WTC11 (cell line): ENCODE measurements around the gene MIPOL1. TPM values are rescaled to one million over a fixed set of nuclear protein-coding genes. Genes with fewer than 3 reads are reported as not detected.
"Not testable (repeated sequence)": the region's sequence is repeated elsewhere in the genome, so short reads cannot be mapped to it uniquely, and the experiment has no call there.

ENCODE experiments used
- ATAC-seq: fragments of 200-7000 bp; cut with Tn5 transposase; 2 replicates; pipeline ENCODE4 v1.10.0; 2021; ENCODE audit warnings: mild to moderate bottlenecking, moderate library complexity
- CTCF ChIA-PET: fragments of 300-600 bp; sonication (Branson Sonifier 250); formaldehyde crosslinking; loops from one replicate; lab custom pipeline; 2021; ENCODE audit warnings: antibody characterized with exemption; lab: Charles Lee
- POLR2A ChIA-PET: fragments of 350-600 bp; sonication (Branson Sonifier 250); formaldehyde crosslinking; loops from one replicate; lab custom pipeline; 2021; ENCODE audit warnings: antibody characterized with exemption; lab: Charles Lee
- DNase-seq: peaks from one replicate; pipeline ENCODE4 v3.0.0; 2021; ENCODE audit warnings: low spot score
- H3K27ac Mint-ChIP-seq: 2 replicates; pipeline ENCODE4 v1.8.0; 2021; ENCODE audit warnings: mixed read lengths
- H3K27me3 Mint-ChIP-seq: 2 replicates; pipeline ENCODE4 v1.8.0; 2021; ENCODE audit warnings: low read depth, mild to moderate bottlenecking, moderate library complexity, mixed read lengths
- H3K36me3 Mint-ChIP-seq: 2 replicates; pipeline ENCODE4 v1.8.0; 2021; ENCODE audit warnings: mixed read lengths
- H3K4me1 Mint-ChIP-seq: 2 replicates; pipeline ENCODE4 v1.8.0; 2022; ENCODE audit warnings: mixed read lengths
- H3K4me3 Mint-ChIP-seq: 2 replicates; pipeline ENCODE4 v1.8.0; 2021; ENCODE audit warnings: mild to moderate bottlenecking, moderate library complexity, mixed read lengths
- H3K9me3 Mint-ChIP-seq: 2 replicates; pipeline ENCODE4 v1.8.0; 2021; ENCODE audit warnings: mixed read lengths
- IRF2 ChIP-seq: sonication (generic); formaldehyde crosslinking; IDR thresholded peaks from 2 replicates; pipeline ENCODE4 v1.8.0; 2022; ENCODE audit warnings: low read depth, missing genetic modification reagents, borderline replicate concordance
- TEAD4 ChIP-seq: sonication (generic); formaldehyde crosslinking; IDR thresholded peaks from 2 replicates; pipeline ENCODE4 v1.8.0; 2022; ENCODE audit warnings: mild to moderate bottlenecking, missing genetic modification reagents
- total RNA-seq: library from RNA; stranded (reverse); gene quantifications from 3 replicates; pipeline ENCODE4 v1.2.3, GENCODE V29; 2021
- TF ChIP-seq, protein P1 (sequence below): fragments of 250-450 bp; sonication (Bioruptor Pico); IDR thresholded peaks from 2 replicates; pipeline ENCODE4 v1.9.0; 2021; ENCODE audit warnings: mild to moderate bottlenecking
- TF ChIP-seq, protein P2 (sequence below): sonication (generic); formaldehyde crosslinking; IDR thresholded peaks from 2 replicates; pipeline ENCODE4 v1.8.0; 2022; ENCODE audit warnings: mild to moderate bottlenecking, missing genetic modification reagents
- TF ChIP-seq, protein P3 (sequence below): fragments of 250-450 bp; sonication (Bioruptor Pico); IDR thresholded peaks from 2 replicates; pipeline ENCODE4 v1.9.0; 2021; ENCODE audit warnings: mild to moderate bottlenecking, borderline replicate concordance
- TF ChIP-seq, protein P4 (sequence below): fragments of 250-450 bp; sonication (Bioruptor Pico); IDR thresholded peaks from 2 replicates; pipeline ENCODE4 v1.9.0; 2021; ENCODE audit warnings: mild to moderate bottlenecking
- TF ChIP-seq, protein P5 (sequence below): sonication (generic); formaldehyde crosslinking; IDR thresholded peaks from 2 replicates; pipeline ENCODE4 v1.8.1; 2022; ENCODE audit warnings: mild to moderate bottlenecking, missing genetic modification reagents, moderate library complexity, borderline replicate concordance
- TF ChIP-seq, protein P6 (sequence below): fragments of 250-450 bp; sonication (Bioruptor Pico); conservative IDR thresholded peaks from 2 replicates; pipeline ENCODE4 v1.9.0; 2021; ENCODE audit warnings: mild to moderate bottlenecking
- TF ChIP-seq, protein P7 (sequence below): sonication (generic); formaldehyde crosslinking; IDR thresholded peaks from 2 replicates; pipeline ENCODE4 v1.8.1; 2023; ENCODE audit warnings: mild to moderate bottlenecking, missing genetic modification reagents
- TF ChIP-seq, protein P8 (sequence below): fragments of 200-600 bp; IDR thresholded peaks from 2 replicates; pipeline ENCODE4 v1.8.0; 2022; ENCODE audit warnings: antibody characterized with exemption

Gene MIPOL1
- total RNA-seq, 1 experiment from 2014 or later = 13.1 TPM

DNA sequence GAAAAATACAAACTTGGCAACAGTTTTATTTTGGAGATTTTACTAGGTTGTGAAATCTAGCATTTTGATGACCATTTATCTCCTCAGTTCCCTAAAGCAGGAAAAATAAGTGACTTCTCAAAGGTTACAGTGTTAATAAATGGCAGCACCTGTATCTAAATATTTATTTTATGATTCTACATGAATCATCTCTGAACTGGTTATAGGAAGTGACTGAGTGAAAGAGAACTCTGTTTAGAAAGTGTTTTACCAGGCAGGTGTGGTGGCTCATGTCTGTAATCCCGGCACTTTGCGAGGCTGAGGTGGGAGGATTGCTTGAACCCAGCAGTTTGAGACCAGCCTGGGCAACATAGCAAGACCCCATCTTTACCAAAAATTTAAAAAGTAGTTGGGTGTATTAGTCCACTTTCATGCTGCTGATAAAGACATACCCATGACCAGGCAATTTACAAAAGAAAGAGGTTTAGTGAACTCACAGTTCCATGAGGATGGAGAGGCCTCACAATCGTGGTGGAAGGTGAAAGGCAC is 26.3 kb downstream of the MIPOL1 start (continued):
- TF ChIP-seq, protein P1, sequence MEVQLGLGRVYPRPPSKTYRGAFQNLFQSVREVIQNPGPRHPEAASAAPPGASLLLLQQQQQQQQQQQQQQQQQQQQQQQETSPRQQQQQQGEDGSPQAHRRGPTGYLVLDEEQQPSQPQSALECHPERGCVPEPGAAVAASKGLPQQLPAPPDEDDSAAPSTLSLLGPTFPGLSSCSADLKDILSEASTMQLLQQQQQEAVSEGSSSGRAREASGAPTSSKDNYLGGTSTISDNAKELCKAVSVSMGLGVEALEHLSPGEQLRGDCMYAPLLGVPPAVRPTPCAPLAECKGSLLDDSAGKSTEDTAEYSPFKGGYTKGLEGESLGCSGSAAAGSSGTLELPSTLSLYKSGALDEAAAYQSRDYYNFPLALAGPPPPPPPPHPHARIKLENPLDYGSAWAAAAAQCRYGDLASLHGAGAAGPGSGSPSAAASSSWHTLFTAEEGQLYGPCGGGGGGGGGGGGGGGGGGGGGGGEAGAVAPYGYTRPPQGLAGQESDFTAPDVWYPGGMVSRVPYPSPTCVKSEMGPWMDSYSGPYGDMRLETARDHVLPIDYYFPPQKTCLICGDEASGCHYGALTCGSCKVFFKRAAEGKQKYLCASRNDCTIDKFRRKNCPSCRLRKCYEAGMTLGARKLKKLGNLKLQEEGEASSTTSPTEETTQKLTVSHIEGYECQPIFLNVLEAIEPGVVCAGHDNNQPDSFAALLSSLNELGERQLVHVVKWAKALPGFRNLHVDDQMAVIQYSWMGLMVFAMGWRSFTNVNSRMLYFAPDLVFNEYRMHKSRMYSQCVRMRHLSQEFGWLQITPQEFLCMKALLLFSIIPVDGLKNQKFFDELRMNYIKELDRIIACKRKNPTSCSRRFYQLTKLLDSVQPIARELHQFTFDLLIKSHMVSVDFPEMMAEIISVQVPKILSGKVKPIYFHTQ (CRISPR knock-in tag) = no peak
- TF ChIP-seq TEAD4 = no peak
- TF ChIP-seq, protein P2, sequence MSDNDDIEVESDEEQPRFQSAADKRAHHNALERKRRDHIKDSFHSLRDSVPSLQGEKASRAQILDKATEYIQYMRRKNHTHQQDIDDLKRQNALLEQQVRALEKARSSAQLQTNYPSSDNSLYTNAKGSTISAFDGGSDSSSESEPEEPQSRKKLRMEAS (CRISPR knock-in tag) = no peak
- TF ChIP-seq, protein P3, sequence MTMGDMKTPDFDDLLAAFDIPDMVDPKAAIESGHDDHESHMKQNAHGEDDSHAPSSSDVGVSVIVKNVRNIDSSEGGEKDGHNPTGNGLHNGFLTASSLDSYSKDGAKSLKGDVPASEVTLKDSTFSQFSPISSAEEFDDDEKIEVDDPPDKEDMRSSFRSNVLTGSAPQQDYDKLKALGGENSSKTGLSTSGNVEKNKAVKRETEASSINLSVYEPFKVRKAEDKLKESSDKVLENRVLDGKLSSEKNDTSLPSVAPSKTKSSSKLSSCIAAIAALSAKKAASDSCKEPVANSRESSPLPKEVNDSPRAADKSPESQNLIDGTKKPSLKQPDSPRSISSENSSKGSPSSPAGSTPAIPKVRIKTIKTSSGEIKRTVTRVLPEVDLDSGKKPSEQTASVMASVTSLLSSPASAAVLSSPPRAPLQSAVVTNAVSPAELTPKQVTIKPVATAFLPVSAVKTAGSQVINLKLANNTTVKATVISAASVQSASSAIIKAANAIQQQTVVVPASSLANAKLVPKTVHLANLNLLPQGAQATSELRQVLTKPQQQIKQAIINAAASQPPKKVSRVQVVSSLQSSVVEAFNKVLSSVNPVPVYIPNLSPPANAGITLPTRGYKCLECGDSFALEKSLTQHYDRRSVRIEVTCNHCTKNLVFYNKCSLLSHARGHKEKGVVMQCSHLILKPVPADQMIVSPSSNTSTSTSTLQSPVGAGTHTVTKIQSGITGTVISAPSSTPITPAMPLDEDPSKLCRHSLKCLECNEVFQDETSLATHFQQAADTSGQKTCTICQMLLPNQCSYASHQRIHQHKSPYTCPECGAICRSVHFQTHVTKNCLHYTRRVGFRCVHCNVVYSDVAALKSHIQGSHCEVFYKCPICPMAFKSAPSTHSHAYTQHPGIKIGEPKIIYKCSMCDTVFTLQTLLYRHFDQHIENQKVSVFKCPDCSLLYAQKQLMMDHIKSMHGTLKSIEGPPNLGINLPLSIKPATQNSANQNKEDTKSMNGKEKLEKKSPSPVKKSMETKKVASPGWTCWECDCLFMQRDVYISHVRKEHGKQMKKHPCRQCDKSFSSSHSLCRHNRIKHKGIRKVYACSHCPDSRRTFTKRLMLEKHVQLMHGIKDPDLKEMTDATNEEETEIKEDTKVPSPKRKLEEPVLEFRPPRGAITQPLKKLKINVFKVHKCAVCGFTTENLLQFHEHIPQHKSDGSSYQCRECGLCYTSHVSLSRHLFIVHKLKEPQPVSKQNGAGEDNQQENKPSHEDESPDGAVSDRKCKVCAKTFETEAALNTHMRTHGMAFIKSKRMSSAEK (CRISPR knock-in tag) = no peak
- no peak for TF ChIP-seq IRF2 (CRISPR knock-in tag)
- TF ChIP-seq, protein P4, sequence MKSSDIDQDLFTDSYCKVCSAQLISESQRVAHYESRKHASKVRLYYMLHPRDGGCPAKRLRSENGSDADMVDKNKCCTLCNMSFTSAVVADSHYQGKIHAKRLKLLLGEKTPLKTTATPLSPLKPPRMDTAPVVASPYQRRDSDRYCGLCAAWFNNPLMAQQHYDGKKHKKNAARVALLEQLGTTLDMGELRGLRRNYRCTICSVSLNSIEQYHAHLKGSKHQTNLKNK (CRISPR knock-in tag) = no peak
- TF ChIP-seq, protein P5, sequence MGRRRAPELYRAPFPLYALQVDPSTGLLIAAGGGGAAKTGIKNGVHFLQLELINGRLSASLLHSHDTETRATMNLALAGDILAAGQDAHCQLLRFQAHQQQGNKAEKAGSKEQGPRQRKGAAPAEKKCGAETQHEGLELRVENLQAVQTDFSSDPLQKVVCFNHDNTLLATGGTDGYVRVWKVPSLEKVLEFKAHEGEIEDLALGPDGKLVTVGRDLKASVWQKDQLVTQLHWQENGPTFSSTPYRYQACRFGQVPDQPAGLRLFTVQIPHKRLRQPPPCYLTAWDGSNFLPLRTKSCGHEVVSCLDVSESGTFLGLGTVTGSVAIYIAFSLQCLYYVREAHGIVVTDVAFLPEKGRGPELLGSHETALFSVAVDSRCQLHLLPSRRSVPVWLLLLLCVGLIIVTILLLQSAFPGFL (CRISPR knock-in tag) = no peak
- TF ChIP-seq, all 79 proteins: peak for 0

DNA sequence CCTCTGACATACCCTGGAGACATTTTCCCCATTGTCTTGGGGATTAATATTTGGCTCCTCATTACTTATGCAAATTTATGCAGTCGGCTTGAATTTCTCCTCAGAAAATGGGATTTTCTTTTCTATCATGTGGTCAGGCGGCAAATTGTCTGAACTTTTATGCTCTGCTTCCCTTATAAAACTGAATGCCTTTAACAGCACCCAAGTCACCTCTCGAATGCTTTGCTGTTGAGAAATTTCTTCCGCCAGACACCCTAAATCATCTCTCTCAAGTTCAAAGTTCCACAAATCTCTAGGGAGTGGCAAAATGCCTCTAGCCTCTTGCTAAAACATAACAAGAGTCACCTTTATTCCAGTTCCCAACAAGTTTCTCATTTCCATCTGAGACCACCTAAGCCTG is 27.9 kb downstream of the MIPOL1 start:
- POLR2A ChIA-PET, H3K27ac Mint-ChIP-seq, DNase-seq, H3K4me1 Mint-ChIP-seq, H3K4me3 Mint-ChIP-seq, CTCF ChIA-PET, ATAC-seq: not testable (repeated sequence)
- peaks cover 44% of the 10 kb centered on the region for H3K36me3 Mint-ChIP-seq
- H3K27me3 Mint-ChIP-seq = peaks cover 10% of the 10 kb centered on the region
- H3K9me3 Mint-ChIP-seq = peaks cover 48% of the 10 kb centered on the region

DNA sequence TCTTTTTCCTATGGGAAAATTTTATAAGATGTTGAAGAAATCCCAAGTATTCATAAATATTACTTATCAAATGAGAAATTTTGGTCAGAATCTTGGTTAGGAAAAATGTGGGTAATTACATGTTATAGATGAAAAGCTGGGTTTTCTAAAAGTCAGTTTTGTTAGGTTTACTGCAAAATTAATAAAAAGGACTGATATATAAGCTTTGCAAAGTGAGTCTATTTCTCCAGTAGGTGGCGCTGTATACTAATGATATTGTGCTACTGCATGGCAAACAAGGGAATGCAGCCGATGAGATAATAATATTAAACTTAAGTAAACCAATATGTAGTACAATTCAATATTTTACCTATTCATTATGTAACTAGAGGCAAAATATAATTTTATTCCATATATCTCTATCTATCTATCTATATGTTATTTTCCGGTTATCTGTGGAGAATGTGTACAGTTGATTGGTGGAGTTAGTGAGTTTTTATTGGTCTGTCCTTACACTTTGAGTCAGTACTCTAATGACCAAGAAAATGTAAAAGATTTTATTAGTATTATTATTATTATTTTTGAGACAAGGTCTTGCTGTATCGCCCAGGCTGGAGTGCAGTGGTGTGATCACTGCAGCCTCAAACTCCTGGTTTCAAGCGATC is 32.9 kb downstream of the MIPOL1 start:
- POLR2A ChIA-PET = no interaction called here
- Mint-ChIP-seq H3K36me3 (peaks cover 9% of the 10 kb centered on the region), H3K9me3 (peaks cover 9% of the 10 kb centered on the region), H3K27ac (no peak overlapping the region), H3K4me3 (no peak overlapping the region), H3K4me1 (no peaks in the 10 kb centered on the region), H3K27me3 (peaks cover 8% of the 10 kb centered on the region; the same call in 1 of the 2 replicates)
- TF ChIP-seq, protein P6, sequence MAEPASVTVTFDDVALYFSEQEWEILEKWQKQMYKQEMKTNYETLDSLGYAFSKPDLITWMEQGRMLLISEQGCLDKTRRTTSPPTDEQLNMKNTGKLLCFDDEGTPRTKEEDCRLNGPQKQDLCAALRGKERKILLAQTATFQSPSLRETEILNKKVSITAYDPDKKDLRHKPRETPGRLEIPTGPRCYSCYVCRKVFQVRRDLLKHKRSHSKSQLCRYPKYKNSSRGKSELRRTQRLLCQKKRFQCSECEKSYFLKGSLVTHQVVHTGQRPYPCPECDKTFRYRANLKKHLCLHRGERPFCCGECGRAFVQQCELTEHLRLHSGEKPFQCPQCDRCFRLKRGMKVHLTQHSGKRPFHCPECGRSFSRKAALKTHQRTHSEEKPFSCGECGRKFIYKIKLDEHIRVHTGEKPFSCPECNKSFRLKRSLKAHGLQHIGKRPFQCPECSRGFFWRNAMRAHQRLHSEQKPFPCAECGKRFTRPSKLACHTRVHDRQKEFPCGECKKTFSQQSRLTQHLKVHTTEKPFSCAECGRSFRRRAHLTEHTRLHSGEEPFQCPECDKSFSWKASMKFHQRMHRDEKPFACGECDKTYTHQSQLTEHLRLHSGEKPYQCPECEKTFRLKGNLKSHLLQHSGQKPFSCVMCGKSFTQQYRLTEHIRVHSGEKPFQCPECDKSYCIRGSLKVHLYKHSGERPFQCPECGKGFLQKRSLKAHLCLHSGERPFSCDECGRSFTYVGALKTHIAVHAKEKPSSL (CRISPR knock-in tag) = no peak
- TF ChIP-seq, protein P7, sequence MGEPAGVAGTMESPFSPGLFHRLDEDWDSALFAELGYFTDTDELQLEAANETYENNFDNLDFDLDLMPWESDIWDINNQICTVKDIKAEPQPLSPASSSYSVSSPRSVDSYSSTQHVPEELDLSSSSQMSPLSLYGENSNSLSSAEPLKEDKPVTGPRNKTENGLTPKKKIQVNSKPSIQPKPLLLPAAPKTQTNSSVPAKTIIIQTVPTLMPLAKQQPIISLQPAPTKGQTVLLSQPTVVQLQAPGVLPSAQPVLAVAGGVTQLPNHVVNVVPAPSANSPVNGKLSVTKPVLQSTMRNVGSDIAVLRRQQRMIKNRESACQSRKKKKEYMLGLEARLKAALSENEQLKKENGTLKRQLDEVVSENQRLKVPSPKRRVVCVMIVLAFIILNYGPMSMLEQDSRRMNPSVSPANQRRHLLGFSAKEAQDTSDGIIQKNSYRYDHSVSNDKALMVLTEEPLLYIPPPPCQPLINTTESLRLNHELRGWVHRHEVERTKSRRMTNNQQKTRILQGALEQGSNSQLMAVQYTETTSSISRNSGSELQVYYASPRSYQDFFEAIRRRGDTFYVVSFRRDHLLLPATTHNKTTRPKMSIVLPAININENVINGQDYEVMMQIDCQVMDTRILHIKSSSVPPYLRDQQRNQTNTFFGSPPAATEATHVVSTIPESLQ (CRISPR knock-in tag) = no peak
- TF ChIP-seq, protein P8, sequence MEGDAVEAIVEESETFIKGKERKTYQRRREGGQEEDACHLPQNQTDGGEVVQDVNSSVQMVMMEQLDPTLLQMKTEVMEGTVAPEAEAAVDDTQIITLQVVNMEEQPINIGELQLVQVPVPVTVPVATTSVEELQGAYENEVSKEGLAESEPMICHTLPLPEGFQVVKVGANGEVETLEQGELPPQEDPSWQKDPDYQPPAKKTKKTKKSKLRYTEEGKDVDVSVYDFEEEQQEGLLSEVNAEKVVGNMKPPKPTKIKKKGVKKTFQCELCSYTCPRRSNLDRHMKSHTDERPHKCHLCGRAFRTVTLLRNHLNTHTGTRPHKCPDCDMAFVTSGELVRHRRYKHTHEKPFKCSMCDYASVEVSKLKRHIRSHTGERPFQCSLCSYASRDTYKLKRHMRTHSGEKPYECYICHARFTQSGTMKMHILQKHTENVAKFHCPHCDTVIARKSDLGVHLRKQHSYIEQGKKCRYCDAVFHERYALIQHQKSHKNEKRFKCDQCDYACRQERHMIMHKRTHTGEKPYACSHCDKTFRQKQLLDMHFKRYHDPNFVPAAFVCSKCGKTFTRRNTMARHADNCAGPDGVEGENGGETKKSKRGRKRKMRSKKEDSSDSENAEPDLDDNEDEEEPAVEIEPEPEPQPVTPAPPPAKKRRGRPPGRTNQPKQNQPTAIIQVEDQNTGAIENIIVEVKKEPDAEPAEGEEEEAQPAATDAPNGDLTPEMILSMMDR = peak; percentile 72
- ATAC-seq = no peak
- DNase-seq = no peak
- CTCF ChIA-PET = interaction anchor here (0.5 to 2.1 kb wide), 49 partner anchors 8 to 1509 kb away, joined by 3 to 17 read pairs (median 4); partner anchors contain the start of genes FOXA1, MIPOL1 and TTC6
